Erythroblast (primary cell): ENCODE data around the gene SRPK2.
"Not testable (repeated sequence)": the region's sequence is repeated elsewhere in the genome, so short reads cannot be mapped to it uniquely, and the experiment has no call there.

Experiments used
- DNase-seq, 2 experiments: peaks; one replicate each; lab custom pipeline; 2025; lab: John Stamatoyannopoulos, UW
- GATA1 ChIP-seq: IDR thresholded peaks from 2 replicates; pipeline ENCODE4 v1.6.1; 2011; ENCODE audit warnings: low read depth, mild to moderate bottlenecking, control low read depth, low read length, moderate library complexity
- POLR2A ChIP-seq: IDR thresholded peaks from 2 replicates; pipeline ENCODE4 v1.6.1; 2011; ENCODE audit warnings: mild to moderate bottlenecking, low read length

Gene SRPK2

DNA sequence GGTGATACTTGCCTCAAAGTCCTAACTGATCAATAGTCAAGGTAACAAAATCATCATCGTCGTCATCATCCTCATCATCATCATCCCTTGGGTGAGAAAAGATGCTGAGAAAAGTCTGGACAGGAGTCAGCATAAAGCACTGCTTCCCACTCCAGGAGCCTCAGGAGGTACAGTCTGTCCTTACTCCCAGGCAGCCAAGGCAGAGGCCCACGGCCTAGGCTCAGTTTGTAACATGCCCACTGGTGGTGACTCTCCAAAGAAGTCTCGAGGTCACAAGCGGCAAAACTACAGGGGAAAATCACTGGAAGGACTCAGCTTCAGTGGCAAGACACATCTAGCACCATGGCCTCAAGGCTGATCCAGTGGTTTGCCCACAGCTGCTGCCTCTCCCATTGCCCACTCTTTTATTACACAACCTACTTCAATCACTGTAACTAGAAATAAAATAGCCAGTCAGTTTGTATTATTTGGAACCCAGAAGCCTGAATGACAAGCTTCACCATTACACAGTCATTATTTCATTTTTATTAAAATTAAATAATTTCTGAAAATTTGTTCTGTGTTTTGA lies 150.4 kb downstream of the SRPK2 start:
- DNase-seq = no peak
- TF ChIP-seq POLR2A (no peak), GATA1 (no peak)

DNA sequence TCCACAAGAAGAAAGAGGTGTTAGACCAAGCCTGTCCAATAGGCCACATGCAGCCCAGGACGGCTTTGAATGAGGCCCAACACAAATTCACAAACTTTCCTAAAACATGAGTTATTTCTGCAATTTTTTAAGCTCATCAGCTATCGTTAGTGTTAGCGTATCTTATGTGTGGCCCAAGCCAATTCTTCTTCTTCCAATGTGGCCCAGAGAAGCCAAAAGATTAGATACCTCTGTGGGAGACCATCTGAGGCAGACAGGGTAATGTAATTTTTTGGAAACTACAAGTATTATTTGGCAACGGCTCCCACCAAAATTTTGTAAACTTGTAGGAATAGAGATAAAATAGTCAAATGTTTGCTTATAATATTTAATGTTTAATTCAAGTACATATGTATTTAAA lies 153.8 kb downstream of the SRPK2 start:
- no peak for TF ChIP-seq POLR2A
- no peak for TF ChIP-seq GATA1
- no peak for DNase-seq

DNA sequence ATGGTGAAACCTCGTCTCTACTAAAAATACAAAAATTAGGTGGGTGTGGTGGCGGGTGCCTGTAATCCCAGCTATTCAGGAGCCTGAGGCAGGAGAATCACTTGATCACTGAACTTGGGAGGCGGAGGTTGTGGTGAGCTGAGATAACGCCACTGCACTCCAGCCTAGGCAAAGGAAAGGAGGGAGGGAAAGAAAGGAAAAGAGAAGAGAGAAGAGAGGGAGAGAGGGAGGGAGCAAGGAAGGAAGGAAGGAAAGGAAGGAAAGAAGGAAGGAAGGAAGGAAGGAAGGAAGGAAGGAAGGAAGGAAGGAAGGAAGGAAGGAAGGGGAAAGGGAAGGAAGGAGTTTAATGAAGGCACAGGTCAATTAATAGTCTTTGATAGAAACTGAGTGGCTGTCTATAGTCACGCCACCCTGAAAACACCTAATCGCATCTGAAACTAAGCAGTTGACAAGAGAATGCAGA lies 155.9 kb downstream of the SRPK2 start:
- not testable (repeated sequence) for DNase-seq

DNA sequence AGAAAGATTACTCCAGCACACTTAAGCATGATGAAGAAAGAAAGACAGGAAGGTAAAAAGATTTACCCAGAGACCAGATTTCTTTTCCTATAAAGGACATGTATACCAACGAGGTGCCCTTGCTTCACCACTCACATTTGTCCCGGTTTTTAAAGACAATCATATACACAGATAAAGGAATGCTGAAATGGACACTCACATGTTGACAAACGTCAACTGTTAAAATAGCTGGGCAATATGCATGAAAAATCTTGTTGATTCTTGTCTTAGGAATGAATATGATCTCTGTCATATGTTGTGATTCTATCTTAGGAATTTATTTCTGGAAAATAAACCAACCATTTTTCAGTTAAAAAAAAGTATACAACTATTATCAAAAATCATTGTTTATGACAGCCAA lies 158.2 kb downstream of the SRPK2 start:
- TF ChIP-seq GATA1 (no peak), POLR2A (no peak)

DNA sequence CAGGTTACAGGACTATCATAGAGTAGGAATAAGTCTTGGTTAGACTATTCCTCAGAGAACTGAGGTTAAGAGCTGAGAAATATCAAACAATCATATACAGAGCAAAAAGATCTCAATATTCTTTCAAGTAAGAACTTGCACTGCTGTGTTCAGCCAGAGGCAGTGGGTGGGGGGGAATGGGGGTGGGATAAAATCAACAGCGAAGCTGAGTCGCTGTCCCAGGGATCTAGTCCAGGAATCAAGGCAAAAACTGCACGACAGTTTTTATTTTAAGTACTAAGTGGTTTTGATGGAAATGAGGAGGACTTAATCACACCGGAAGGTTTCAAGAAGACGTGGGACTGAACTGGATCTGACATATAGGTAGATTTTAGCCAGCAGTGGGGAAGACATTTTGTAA lies 159.1 kb downstream of the SRPK2 start:
- no peak for DNase-seq
- TF ChIP-seq GATA1 = no peak
- TF ChIP-seq POLR2A = no peak

More for the DNA sequence above, 158.2 kb downstream of the SRPK2 start:
- no peak for DNase-seq

DNA sequence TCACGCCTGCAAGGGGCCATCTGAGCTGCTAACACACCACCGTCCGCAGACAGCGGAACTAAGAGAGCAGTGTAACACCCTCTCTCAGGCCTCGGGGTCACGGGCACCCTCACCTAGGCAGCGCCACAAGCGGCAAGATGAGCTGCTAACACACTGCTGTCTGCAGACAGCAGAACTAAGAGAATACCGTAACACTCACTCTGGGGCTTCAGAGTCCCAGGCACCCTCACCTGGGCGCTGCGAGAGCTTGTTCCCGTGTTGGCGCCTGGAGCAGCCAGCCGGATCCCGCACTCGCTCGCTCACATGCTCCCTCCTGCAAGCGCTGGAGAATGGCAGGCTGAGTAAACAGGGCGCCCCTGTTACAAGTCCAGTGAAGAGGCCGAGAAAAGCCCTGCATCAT lies 160.2 kb downstream of the SRPK2 start:
- no peak for TF ChIP-seq GATA1
- TF ChIP-seq POLR2A = no peak
- DNase-seq = no peak

DNA sequence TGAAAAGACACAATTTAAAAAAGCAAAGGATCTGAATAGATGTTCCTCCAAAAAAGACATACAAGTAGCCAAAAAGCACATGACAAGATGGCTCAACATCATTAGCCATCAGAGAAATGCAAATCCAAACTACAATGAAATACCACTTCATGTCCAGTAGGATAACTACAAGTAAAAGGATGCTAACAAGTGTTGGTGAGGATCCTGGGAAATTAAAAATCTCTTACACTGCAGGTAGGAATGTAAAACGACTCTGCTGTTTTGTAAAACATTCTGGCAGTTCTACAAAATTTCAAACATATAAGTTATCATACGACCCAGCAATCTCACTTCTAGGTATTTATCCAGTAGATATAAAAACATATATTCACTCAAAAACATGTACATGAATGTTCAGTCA lies 161.3 kb downstream of the SRPK2 start:
- no peak for DNase-seq
- TF ChIP-seq POLR2A (no peak), GATA1 (no peak)

DNA sequence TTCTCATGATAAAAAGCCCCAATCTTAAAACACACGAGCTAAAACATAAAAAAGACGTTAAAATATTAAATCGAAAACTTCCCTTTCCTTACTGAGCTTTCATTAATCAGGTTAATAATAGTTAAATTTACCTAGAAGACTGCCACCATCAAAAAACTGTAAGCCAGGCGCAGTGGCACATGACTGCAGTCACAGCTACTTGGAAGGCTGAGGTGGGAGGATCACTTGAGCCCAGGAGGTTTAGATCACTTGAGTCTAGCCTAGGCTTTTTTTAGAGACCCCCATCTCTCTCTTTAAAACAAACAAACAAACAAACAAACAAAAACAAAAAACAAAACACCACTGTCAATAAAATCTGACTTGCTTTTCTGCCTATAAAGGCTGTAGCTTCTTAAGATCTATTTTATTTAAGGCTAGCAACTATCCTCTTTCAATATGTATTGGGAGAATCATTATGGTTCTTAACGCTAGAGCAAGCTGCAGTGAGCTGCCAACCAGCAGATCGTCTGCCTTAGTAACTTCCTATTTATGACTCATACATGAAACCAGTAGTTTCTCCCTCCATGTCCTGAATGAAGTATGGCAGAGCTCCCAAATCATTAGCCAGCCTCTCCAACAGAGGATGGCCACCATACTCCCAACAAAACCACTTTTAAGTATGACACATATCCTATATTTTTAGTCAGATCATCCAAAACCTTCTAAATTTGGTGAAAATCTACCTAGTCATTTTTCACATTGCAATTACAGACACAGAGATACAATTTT lies 163.7 kb downstream of the SRPK2 start:
- TF ChIP-seq GATA1 (no peak), POLR2A (no peak)
- peak in 1 of 2 experiments; percentile 7 for DNase-seq

DNA sequence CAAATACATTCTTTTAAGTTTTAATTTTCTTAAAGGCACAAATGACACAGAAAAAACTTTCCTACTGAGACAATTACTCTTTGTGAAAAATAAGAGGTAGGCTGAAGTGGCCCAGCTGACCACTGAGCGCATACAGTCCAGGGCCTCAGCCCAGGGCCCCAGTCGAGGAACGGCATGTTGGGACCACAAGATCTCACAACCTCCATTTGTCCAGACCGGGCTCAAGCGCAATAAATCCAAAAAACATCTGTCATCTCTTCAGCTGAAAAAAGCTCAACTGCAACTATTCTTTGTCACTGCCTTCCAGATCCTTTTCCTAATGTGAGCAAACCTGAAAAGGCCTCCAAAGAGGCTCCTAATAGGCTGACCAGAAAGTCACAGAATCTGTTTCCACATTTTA lies 165.8 kb downstream of the SRPK2 start:
- TF ChIP-seq POLR2A (no peak), GATA1 (no peak)
- no peak for DNase-seq

DNA sequence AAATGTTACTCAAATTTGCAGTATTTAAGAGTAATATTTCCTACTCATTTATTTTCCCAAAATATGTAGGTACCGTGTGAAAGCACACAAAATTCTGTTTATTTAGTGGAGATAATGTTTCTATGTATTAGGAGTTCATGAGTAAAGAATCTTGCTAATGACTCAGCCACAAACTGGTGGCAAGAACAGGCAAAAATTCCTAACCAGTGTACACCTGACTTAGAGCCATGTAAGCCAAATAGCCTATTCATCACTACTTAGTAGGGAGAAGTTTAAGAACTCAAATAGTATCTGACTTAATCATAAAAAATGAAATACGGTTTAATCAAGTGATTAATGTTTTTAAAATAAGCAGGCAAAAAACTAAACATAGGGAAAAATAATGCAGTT lies 169.0 kb downstream of the SRPK2 start:
- no peak for DNase-seq
- TF ChIP-seq GATA1 (no peak), POLR2A (no peak)

DNA sequence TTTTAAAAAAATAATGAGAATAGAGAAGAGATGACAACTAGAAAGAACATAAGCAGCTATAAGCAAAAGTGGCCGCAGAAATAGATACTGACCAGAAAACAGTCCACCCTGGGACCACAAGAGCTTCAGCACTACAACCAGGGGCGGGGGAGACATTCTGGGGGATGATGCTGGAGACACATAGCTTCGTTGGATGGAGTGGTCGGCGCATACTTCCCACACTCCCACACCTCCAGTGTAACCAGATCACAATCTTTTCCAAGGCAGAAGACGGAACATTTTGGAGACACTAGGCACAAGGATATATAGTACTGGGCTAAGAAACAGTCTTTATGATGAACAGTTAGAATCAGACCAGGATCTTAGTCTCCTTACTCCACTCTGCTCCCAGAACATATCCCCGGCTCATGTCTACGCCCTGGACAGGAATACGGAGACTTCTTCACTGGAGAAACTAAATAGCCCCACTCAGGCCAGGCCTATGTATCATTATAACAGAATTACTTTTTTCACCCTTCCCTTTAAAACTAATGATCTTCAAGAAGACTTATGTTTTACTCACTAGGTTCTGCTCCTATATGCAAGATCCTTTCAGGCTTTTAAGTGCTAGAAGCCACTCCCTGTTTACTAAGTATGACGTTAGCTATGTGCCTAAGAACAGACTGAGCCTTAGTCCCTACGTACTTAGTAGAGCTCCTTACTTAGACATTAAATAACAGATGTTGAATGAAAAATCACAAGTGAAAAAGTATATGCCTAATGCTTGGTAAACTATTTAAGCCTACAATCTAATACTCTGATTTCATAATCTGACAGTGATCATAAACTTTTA lies 169.6 kb downstream of the SRPK2 start:
- no peak for TF ChIP-seq GATA1
- TF ChIP-seq POLR2A = no peak
- no peak for DNase-seq

DNA sequence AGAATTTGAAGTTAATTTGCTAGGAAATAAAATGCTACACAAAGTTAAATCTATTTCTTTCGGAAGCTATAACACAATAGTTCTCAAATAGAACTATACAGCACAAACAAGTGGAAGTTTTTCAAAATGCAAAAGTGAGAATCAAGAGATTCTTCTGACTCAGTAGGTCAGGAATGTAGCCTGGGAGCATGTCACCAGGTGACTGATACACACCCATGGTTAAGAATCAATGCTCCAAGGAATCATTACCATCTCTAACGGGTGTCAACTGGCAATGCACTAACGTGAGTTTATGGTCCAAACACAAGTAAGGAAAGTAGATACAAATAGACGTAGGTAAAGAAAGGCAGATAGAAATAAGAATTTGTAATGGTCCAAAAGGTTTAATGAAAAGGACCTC lies 170.5 kb downstream of the SRPK2 start:
- DNase-seq = no peak
- TF ChIP-seq POLR2A (no peak), GATA1 (no peak)

DNA sequence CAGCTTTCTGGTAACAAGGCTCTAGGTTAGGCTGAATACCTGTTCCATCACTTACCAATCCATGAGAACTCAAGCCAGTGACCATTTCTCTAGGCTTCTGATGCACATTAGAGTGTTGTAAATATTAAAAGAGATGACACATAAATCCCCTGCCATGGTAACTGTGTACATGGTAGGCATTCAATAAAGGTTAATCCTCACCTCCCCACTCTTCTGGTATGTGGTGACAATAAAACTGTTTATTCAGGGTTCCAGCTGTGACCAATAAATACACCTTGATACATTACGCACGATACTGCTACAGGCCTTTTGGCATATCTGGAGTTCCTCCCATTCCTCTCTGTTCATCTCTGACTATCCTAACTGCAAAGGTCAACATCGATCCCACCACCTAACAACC lies 171.9 kb downstream of the SRPK2 start:
- DNase-seq = no peak
- TF ChIP-seq POLR2A = no peak
- TF ChIP-seq GATA1 = no peak

DNA sequence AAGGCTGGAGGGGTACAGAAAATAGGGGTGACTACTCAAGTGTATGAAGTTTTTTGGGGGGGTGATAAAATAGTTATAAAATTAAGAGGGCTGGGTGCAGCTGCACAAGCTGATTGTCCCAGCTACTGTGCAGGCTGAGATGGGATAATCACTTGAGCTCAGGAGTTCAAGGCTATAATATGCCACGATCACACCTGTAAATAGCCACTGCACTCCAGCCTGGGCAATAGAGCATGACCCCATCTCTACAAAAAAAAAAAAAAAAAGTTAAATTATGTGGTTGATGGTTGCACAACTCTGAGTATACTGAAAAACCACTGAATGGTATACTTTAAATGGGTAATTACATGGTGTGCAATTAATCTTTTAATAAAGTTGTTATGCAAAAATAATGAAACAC lies 172.9 kb downstream of the SRPK2 start:
- DNase-seq = no peak

DNA sequence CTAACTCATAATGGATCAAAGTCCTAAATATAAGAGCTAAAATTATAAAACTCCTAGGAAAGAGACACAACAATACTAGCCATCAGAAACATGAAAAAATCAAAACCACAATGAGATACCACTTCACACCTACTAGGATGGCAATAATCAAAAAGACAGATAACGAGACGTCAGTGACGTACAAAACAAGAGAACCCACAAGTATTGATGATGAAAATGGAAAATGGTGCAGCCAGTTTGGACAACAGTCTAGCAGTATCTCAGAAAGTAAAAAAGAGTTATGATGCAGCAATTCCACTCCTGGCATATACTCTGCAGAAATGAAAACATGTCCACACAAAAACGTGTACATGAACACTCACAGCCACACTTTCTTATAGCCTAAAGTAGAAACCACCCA lies 173.5 kb downstream of the SRPK2 start:
- DNase-seq = no peak
- TF ChIP-seq POLR2A = no peak
- no peak for TF ChIP-seq GATA1

More for the DNA sequence above, 172.9 kb downstream of the SRPK2 start:
- TF ChIP-seq POLR2A (no peak), GATA1 (no peak)
